ENCODE measurements around the gene RAD54L.

GRCh38 chr1:46300673-46301405, 53.3 kb downstream of the RAD54L start:
- TF ChIP-seq CTCF (IDR thresholded peaks at IDR 0.05) (no peak), EZH2 (IDR thresholded peaks at IDR 0.05; ENCODE audit: borderline replicate concordance, insufficient read depth, low read depth, low read length, poor library complexity, severe bottlenecking) (no peak)

All from B cell (primary cell).